DMS53 (cell line): Measurements from ENCODE around the gene PSEN1.

Source experiments
- DNase-seq: peaks from one replicate; lab custom pipeline; 2025; lab: John Stamatoyannopoulos, UW

The PSEN1 gene

GRCh38 chr14:73240816-73241480 lies 104.6 kb downstream of the PSEN1 start:
- no peak for DNase-seq

- DNase-seq, result no peak
Observed at GRCh38 chr14:73241481-73242165, 105.3 kb downstream of the PSEN1 start.

DNA sequence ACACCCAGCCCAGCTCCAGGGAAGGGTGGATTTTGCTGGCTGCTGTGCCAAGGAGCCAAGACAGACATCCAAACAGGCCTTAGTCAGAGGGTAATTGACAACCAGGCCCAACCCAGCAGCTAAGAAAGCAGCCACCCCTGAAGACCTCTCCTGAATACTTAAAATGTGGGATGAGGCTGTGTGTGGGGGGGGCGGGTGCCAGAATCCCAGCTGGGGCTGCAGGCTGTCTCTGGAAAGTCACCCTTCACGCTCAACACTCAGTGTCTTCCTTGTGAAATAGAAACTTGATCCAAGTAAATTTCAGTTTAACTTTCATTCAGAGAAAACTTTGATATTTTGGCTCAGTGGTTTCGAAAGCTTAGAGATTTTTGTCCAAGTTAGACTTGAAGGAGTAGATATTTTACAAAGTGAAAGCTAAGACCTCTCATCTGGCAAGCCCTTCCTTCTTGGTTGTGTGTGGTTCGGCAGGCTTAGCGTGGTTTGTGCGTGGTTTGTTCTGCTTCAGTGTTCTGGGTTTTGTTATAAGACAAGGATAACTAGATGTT lies 106.1 kb downstream of the PSEN1 start:
- DNase-seq, result no peak

- DNase-seq, result no peak
Observed at GRCh38 chr14:73243341-73243740, 107.0 kb downstream of the PSEN1 start.

- no peak for DNase-seq
Observed at GRCh38 chr14:73243748-73244147, 107.4 kb downstream of the PSEN1 start.

- DNase-seq, result no peak
Observed at GRCh38 chr14:73244541-73245290, 108.4 kb downstream of the PSEN1 start.

GRCh38 chr14:73245480-73246325 lies 109.4 kb downstream of the PSEN1 start:
- peak; percentile 76 for DNase-seq

- DNase-seq, result peak; percentile 16
Observed at GRCh38 chr14:73246387-73247150, 110.3 kb downstream of the PSEN1 start.

GRCh38 chr14:73248108-73248868 lies 112.0 kb downstream of the PSEN1 start:
- no peak for DNase-seq

- no peak for DNase-seq
Observed at GRCh38 chr14:73249108-73249507, 112.8 kb downstream of the PSEN1 start.

DNA sequence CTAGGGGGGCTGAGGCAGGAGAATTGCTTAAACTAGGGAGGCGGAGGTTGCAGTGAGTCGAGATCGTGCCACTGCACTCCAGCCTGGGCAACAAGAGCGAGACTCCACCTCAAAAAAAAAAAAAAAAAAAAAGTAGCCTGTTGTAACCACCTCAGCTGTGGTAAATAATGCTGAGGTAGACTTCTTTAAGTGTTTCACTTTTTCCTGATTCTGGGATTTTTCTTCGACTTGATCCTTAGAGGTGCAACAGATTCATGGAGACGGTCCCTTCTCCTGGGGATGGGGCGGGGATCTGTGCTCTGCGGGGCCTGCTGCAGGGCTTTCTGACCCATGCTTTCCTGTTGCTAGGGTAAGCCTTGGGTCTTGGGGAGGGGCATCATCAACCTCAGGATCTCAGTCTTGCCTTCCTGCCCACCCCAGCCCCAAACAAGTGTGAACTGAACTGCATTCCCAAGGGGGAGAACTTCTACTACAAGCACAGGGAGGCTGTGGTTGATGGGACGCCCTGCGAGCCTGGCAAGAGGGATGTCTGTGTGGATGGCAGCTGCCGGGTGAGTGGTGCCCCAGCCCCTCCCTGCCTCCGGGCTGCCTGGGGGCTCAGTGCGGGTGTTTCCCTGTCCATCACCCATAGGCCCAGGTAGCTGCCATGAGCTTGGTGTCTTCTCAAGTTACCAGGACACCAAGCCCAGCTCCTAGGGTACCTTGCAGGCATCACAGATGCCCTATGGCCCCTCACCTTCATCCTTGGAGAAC lies 113.4 kb downstream of the PSEN1 start:
- DNase-seq, result no peak

- DNase-seq, result no peak
Observed at GRCh38 chr14:73250317-73250713, 114.0 kb downstream of the PSEN1 start.

GRCh38 chr14:73250781-73251500 lies 114.6 kb downstream of the PSEN1 start:
- no peak for DNase-seq

DNA sequence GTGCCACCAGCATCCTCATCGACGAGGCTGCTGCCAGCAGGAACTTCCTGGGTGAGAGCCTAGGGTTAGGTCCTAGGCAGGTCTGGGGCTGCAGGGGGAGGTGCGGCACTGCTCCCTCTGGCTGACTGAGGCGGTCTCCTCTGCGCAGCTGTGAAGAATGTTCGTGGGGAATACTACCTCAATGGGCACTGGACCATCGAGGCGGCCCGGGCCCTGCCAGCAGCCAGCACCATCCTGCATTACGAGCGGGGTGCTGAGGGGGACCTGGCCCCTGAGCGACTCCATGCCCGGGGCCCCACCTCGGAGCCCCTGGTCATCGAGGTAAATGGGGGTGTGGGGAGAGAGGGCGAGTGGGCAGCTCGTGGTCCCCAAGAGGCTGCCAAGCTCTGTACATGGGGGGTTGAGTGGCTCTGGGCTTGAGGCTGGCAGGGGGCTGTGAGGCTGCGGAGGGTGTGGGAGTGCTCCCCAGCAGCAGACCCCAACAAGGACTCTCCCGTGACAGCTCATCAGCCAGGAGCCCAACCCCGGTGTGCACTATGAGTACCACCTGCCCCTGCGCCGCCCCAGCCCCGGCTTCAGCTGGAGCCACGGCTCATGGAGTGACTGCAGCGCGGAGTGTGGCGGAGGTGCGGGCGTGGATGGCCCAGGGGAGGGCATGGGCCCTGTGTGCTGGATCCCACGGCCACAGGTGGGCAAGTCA lies 115.4 kb downstream of the PSEN1 start:
- DNase-seq, result no peak

DNA sequence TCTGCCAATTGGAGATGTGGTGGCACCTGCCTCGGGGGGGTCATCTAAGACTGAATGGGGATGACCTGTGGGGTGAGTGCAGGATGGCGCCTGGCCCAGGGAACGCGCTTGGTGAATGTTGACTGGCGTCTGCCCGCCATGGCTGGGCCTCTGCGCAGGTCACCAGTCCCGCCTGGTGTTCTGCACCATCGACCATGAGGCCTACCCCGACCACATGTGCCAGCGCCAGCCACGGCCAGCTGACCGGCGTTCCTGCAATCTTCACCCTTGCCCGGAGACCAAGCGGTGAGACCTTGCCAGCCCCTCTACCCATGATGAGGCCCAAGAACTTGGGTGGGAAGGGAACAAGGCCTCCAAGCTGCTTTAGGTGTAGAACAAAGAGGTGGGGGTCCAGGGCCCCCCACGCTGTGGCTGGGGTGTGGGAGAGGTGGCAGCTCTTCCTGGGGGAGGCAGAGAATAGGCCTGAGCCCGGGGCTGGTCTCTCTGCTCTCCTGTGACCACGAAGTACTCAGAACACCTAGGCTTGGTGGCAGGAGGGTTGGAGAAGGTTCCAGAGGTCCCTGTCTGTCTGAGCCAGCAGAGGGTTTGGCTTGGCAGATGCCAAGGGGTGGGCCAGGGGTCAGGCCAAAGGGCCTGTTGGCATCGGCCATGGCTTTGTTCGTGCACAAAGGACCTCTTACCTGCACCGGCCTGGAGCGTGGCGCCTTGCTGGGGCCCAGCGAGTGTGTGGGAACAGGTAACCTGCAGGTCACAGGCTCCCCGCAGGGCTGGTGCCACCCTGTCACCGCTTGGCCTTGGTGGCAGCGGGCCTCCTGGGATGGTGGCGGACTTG lies 116.4 kb downstream of the PSEN1 start:
- no peak for DNase-seq

DNA sequence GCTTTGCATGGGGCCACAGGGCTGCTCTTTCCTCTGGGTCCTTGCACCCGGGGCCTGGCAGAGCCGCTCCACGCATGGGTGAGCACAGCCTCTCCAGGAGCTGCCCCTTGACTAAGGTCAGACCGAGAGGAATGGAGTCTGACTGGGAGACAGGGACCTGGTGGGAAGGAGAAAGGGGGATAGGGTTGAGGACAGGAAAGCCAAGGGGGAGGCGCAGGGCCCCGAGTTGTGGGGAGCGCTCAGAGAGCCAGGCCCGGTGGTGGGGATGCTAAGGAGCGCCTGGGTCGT lies 117.0 kb downstream of the PSEN1 start:
- no peak for DNase-seq

DNA sequence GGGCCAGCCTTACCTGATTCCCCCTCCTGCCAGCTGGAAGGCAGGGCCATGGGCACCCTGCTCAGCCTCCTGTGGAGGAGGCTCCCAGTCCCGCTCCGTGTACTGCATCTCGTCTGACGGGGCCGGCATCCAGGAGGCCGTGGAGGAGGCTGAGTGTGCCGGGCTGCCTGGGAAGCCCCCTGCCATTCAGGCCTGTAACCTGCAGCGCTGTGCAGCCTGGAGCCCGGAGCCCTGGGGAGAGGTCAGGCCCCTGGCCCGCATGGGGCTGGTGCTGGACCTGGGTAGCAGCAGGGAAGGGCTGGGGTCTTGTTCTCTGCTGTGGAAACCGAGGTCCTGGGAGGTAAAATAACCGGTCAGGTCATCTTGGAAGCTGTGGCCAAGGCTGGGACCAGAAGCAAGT lies 117.4 kb downstream of the PSEN1 start:
- DNase-seq, result no peak
